Ishikawa (cell line): ENCODE data around the gene NEK1.

Source experiments
- EP300 ChIP-seq: IDR thresholded peaks from 2 replicates; pipeline ENCODE4 v1.6.1; 2012; ENCODE audit warnings: borderline replicate concordance
- MAX ChIP-seq: IDR thresholded peaks from 2 replicates; pipeline ENCODE4 v1.6.1; 2012
- RAD21 ChIP-seq: IDR thresholded peaks from 2 replicates; pipeline ENCODE4 v1.6.1; 2012; ENCODE audit warnings: low read depth
- REST ChIP-seq: IDR thresholded peaks from 2 replicates; pipeline ENCODE4 v1.6.1; 2012; ENCODE audit warnings: low read depth, mild to moderate bottlenecking
- YY1 ChIP-seq: IDR thresholded peaks from 2 replicates; pipeline ENCODE4 v1.6.1; 2012; ENCODE audit warnings: low read depth

- TF ChIP-seq RAD21 (no peak), MAX (no peak), YY1 (no peak), EP300 (no peak), REST (no peak)
These were observed 8.5 kb upstream of the NEK1 start for GRCh38 chr4:169620880-169621248.
